OCI-LY7 (cell line): Measurements from ENCODE around the gene AVL9.

ENCODE experiments used
- EZH2phosphoT487 ChIP-seq: fragments of 200-600 bp; sonication (generic); IDR thresholded peaks from 2 replicates; pipeline ENCODE4 v1.6.1; 2018; ENCODE audit warnings: low read depth, borderline replicate concordance, mild to moderate bottlenecking, mixed run types, antibody characterized with exemption, low read length, moderate library complexity, mixed read lengths
- TF ChIP-seq, protein P1 (sequence below): fragments of 200-600 bp; sonication (generic); conservative IDR thresholded peaks from 2 replicates; pipeline ENCODE4 v1.5.1; 2014; ENCODE audit warnings: mild to moderate bottlenecking, antibody characterized with exemption, low read length, moderate library complexity, mixed read lengths

DNA sequence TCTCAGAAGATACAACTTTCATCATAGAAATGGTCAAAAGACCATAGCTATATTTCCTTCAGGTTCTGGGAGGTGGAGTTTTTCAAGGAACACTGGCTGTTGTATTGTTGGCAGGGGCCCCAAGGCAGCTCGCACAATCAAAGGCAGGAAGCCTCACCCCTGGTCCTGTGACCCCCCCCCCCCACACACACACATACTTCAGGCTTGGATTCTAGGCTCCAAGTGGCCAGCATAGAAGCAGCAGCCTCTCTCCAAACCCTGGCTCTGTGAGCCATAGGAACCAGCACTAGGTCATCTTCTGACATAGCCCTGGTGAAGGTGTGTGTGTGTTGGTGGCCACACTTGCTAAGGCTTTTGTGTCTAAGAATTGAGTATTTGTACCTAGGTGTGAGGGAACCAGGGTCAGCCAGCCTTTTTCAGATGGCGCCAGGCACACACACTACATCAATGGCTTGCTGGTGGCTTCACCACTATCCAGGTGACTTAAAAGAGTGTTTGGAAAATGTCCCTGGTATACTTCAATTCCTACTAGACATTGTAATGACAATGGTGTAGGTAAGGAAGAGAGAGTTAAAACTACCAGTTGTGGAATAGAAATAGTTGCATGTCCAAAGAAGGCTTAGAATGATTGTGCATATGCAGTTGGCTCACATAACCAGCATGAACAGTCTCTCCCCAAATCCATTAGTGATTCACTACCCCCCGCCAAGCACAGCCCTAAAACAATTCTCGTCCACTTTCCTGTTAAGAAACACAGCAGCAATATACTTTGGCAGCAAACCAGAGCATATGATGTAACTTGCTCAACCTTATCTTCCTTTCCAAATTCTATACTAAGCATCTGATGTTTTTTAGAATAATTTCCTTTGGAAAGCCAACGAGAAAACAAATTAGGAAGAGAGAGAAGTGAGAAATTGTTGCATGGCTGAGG lies 91.3 kb downstream of the AVL9 start:
- TF ChIP-seq, protein P1, sequence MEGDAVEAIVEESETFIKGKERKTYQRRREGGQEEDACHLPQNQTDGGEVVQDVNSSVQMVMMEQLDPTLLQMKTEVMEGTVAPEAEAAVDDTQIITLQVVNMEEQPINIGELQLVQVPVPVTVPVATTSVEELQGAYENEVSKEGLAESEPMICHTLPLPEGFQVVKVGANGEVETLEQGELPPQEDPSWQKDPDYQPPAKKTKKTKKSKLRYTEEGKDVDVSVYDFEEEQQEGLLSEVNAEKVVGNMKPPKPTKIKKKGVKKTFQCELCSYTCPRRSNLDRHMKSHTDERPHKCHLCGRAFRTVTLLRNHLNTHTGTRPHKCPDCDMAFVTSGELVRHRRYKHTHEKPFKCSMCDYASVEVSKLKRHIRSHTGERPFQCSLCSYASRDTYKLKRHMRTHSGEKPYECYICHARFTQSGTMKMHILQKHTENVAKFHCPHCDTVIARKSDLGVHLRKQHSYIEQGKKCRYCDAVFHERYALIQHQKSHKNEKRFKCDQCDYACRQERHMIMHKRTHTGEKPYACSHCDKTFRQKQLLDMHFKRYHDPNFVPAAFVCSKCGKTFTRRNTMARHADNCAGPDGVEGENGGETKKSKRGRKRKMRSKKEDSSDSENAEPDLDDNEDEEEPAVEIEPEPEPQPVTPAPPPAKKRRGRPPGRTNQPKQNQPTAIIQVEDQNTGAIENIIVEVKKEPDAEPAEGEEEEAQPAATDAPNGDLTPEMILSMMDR: no peak
- no peak for TF ChIP-seq EZH2phosphoT487
